Left ventricle myocardium inferior (tissue), 1 donor: Measurements from ENCODE around the gene GJE1. TPM values are rescaled to one million over a fixed set of nuclear protein-coding genes. Genes with fewer than 3 reads are reported as not detected.
"Not testable (repeated sequence)": the region's sequence is repeated elsewhere in the genome, so short reads cannot be mapped to it uniquely, and the experiment has no call there.

Experiments used
- DNase-seq: peaks from one replicate; pipeline ENCODE4 v3.0.0-alpha.2; 2020
- H3K27ac ChIP-seq: fragments of 200-600 bp; replicated peaks from 2 replicates; pipeline ENCODE4 v1.8.0; 2021
- H3K27me3 ChIP-seq: fragments of 200-600 bp; 2 replicates; pipeline ENCODE4 v1.8.0; 2021; ENCODE audit warnings: low read depth
- H3K36me3 ChIP-seq: fragments of 200-600 bp; 2 replicates; pipeline ENCODE4 v1.8.0; 2021
- H3K4me1 ChIP-seq: fragments of 200-600 bp; 2 replicates; pipeline ENCODE4 v1.8.0; 2021
- H3K4me3 ChIP-seq: fragments of 200-600 bp; 2 replicates; pipeline ENCODE4 v1.8.0; 2021; ENCODE audit warnings: mild to moderate bottlenecking, moderate library complexity
- H3K9me3 ChIP-seq: fragments of 200-600 bp; replicated peaks from 2 replicates; pipeline ENCODE4 v1.8.0; 2021
- intact Hi-C: fragments of 100-400 bp; cut with micrococcal nuclease; formaldehyde crosslinking; loops from one replicate; pipeline ENCODE4 v1.11.0; 2022
- total RNA-seq: library from RNA; stranded (reverse); fragmentation: NEBNext Ultra II Directional; extraction: Animal tissue kit (Norgen Biotek cat#: 25700); gene quantifications from one replicate; pipeline ENCODE4 v1.2.1, GENCODE V29; 2021
- TF ChIP-seq, protein P1 (sequence below): fragments of 200-600 bp; IDR thresholded peaks from 2 replicates; pipeline ENCODE4 v1.8.0; 2021; ENCODE audit warnings: antibody characterized with exemption, mild to moderate bottlenecking, borderline replicate concordance
- donor health status: DM: no; HTN: yes; CAD: no; lungs with severe emphysema.

GJE1 gene
- total RNA-seq, 1 donor from 2014 or later = not detected

DNA sequence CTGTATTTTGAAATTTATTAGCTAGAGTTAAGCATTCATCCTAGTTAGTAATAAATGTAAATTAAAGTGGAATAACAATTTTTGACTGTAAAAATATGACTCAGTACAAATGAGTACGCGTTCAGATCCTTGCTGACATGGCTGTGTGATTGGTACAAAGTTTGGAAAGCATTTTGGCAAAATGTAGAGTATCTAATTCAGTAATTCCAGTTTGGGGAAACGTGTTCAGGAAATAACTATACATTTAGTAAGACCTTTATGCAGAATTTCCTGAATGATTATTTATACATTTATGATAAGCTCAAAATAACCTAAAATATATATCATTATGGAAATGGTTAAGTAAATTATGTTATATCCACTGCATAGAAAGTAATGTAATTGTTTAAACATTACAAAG is 22.4 kb downstream of the GJE1 start:
- H3K27ac ChIP-seq = no peak overlapping the region
- no peaks in the 10 kb centered on the region for H3K9me3 ChIP-seq
- DNase-seq = no peak
- TF ChIP-seq, protein P1, sequence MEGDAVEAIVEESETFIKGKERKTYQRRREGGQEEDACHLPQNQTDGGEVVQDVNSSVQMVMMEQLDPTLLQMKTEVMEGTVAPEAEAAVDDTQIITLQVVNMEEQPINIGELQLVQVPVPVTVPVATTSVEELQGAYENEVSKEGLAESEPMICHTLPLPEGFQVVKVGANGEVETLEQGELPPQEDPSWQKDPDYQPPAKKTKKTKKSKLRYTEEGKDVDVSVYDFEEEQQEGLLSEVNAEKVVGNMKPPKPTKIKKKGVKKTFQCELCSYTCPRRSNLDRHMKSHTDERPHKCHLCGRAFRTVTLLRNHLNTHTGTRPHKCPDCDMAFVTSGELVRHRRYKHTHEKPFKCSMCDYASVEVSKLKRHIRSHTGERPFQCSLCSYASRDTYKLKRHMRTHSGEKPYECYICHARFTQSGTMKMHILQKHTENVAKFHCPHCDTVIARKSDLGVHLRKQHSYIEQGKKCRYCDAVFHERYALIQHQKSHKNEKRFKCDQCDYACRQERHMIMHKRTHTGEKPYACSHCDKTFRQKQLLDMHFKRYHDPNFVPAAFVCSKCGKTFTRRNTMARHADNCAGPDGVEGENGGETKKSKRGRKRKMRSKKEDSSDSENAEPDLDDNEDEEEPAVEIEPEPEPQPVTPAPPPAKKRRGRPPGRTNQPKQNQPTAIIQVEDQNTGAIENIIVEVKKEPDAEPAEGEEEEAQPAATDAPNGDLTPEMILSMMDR = no peak
- no peaks in the 10 kb centered on the region for H3K27me3 ChIP-seq
- intact Hi-C loops = loop anchor here (10.0 kb wide), 1 partner anchor 230 kb away; no protein-coding TSS in a partner anchor
- H3K4me1 ChIP-seq = peaks cover 13% of the 10 kb centered on the region
- no peak overlapping the region for H3K4me3 ChIP-seq
- no peaks in the 10 kb centered on the region for H3K36me3 ChIP-seq

DNA sequence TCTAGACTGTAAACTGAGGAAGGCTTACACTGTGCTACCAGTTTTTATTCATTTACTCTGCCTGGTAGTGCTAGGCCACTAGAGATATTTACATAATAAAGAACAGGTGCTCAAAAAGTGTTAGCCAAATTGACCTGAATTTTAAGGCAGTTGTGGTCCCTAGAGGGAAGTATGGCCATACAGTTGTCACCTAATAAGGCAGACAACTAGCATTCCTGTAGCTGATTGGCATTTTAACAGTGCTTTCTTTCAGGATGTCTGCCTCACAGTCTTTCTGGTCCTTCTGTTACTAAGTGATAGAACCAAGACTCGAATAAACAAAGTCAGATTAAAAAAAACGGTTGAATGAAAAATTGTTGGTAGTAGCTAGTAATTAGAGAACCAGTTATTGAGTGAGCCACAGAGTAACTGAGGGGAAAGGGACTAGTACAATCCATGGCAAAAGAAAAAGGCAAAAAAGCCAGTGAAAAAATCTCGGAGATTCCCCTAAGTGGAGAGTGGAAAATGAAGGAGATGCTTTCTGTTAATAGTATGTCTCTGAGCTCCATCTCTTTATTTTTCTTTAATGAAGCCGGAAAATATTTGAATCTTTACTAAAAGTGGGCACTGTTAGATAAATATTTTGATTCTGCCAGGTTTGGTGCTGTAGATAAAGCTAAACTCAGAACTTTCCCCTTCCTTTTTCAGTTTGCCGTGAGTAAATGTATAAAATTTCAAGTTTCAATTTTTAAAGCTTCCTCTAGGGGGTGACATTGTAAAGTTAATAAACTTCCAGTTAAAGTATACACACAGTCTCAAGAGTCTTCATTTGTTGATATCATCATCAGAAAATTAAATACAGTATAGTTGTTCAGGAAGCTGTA is 23.4 kb downstream of the GJE1 start:
- Histone ChIP-seq H3K4me1 (peaks cover 18% of the 10 kb centered on the region), H3K36me3 (no peaks in the 10 kb centered on the region), H3K4me3 (no peak overlapping the region), H3K27ac (no peak overlapping the region), H3K27me3 (no peaks in the 10 kb centered on the region), H3K9me3 (no peaks in the 10 kb centered on the region)
- DNase-seq = no peak
- intact Hi-C loops = loop anchor here (10.0 kb wide), 1 partner anchor 229 kb away; no protein-coding TSS in a partner anchor
- TF ChIP-seq, protein P1 = peak; percentile 57

DNA sequence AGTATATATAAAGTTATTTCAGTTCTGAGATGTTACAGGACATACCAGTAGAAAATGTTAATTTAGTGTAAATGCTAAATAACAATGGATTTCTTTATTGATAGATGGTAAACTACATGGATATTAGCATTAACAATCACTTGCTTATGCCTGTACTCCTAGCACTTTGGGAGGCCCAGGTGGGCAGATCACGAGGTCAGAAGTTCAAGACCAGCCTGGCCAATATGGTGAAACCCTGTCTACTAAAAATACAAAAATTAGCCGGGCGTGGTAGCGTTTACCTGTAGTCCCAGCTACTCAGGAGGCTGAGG is 24.0 kb downstream of the GJE1 start:
- H3K4me3 ChIP-seq, H3K27me3 ChIP-seq, H3K36me3 ChIP-seq, H3K9me3 ChIP-seq, H3K27ac ChIP-seq, DNase-seq: not testable (repeated sequence)
- peaks cover 18% of the 10 kb centered on the region for H3K4me1 ChIP-seq
- intact Hi-C loops = loop anchor here (10.0 kb wide), 1 partner anchor 228 kb away; no protein-coding TSS in a partner anchor

DNA sequence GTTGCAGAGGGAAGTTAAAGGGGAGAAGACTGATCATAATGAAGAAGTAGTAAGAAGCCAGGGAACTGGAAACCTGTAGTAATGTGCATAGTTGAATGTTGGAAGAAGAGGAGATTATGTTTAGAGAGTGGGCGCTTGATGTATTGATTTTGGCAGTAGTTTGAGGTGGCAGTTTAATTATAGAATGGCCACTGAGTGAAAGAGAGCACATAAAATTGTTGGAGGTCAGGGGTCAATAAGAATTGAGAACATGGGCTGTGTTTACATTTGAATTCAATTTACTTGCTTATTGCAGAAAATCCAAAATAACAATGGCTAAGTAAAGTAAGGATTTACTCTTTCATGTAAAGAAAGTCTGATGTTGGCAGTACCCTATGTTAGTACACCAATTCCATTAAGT is 30.1 kb downstream of the GJE1 start:
- no peak for DNase-seq

DNA sequence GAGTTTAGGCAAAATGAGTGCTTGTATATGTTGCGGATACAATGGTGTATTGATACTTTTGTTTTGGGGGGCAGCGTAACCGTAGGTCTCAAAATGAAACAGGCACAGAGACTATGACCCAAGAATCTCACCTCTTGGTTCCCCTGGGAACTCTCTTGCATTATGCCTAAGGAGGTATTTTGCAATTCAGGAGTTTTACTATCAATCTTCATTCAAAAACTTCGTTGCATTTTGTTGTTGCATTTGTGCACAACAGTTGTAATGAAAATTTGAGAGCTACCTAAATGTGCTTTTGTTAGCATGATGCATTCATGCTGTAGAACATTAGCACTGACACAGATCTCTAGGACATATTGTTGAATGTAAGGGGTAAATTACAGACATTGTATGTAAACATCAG is 32.5 kb downstream of the GJE1 start:
- no peak for DNase-seq
- H3K9me3 ChIP-seq = no peaks in the 10 kb centered on the region
- TF ChIP-seq, protein P1 = no peak
- H3K4me1 ChIP-seq = peaks cover 36% of the 10 kb centered on the region
- H3K27me3 ChIP-seq = no peaks in the 10 kb centered on the region
- H3K36me3 ChIP-seq = peaks cover 36% of the 10 kb centered on the region
- H3K4me3 ChIP-seq = no peak overlapping the region
- H3K27ac ChIP-seq = no peak overlapping the region
- intact Hi-C loops = no loop called here

More for the DNA sequence above, 30.1 kb downstream of the GJE1 start:
- H3K27ac ChIP-seq = no peak overlapping the region
- intact Hi-C loops = no loop called here
- no peaks in the 10 kb centered on the region for H3K9me3 ChIP-seq
- H3K36me3 ChIP-seq = peaks cover 14% of the 10 kb centered on the region
- peaks cover 36% of the 10 kb centered on the region for H3K4me1 ChIP-seq
- no peaks in the 10 kb centered on the region for H3K27me3 ChIP-seq
- TF ChIP-seq, protein P1 = no peak
- no peak overlapping the region for H3K4me3 ChIP-seq

DNA sequence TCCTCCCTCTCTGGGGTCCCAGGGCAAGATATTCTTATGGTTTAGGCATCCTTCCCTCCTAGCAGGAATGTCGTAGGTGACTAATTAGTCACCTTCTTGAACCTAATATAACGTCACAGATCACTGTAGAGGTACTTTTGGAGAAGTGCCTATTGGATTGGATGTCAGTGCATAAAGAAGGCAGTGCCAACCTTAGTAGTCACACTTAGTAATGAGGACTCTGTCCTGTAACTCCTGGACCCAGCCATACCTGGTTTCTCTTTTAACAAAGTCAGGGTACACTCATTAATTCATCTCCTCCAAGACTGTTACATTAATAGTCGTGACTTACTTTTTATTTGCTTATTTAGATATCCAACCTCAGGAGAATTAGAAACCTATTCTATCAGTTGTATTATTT is 34.3 kb downstream of the GJE1 start:
- peaks cover 54% of the 10 kb centered on the region for H3K36me3 ChIP-seq
- H3K9me3 ChIP-seq = no peaks in the 10 kb centered on the region
- H3K27ac ChIP-seq = no peak overlapping the region
- H3K27me3 ChIP-seq = no peaks in the 10 kb centered on the region
- TF ChIP-seq, protein P1 = no peak
- H3K4me3 ChIP-seq = no peak overlapping the region
- intact Hi-C loops = no loop called here
- DNase-seq = no peak
- H3K4me1 ChIP-seq = peaks cover 28% of the 10 kb centered on the region
